Measurements from ENCODE around the gene PAX5.

Gene PAX5

DNA sequence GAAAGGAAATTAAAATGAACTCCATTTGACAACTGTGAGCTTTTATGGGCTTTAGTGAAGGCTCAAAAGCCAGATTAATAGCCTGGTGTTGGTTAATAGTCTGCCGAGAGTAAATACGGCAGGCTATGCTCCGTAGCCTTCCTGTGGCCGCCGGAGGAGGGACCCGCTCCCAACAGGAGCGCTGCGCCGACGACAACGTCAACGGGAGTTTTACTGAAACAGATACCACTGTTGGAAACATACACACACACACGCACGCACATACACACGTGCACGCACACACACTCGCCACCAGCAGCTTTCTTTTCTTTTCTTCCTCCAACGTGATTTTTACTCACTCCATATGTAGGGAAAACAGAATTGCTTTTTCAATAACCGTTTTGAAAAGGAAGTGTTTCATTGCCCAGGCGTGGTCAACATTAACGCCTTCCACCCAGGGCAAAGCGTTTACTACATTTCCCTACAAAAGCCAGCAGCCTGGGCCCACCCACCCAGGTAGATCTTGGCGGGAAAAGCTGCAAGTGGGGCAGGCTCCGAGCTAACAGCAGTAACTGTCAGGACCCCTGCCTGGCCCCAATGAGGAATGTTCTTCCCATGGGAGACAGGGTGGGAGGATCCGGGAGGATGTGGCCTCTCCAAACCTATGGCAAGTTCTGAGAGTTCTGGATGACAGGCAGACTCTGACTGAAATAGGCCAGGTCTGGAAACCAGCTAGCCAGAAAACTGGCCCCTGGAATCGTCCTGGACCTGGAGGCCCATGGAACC is 72.3 kb downstream of the PAX5 start:
- DNase-seq (ENCODE audit: low read depth in 2 of 2, low spot score in 1 of 2): no peak

DNA sequence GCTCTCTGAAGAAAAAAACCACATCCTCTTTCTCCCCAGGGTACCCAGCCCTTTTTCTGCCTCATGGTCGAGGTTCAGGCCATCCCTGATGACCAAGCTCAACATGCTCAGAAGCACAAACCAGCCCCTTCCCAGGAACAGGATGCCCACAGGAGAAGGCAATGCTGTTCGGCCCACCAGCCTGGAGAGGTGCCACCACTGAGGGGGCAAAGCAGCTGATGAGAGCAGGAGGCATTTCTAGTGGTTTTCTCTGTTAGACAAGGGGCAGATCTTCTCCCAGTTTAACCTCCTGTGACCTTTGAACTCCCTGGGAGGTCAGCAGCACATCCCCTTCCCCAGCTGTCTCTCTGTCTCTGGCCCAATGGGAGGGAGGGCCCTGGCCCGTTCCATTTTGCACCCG is 73.0 kb downstream of the PAX5 start:
- no peak for DNase-seq (ENCODE audit: low read depth in 2 of 2, low spot score in 1 of 2)

DNA sequence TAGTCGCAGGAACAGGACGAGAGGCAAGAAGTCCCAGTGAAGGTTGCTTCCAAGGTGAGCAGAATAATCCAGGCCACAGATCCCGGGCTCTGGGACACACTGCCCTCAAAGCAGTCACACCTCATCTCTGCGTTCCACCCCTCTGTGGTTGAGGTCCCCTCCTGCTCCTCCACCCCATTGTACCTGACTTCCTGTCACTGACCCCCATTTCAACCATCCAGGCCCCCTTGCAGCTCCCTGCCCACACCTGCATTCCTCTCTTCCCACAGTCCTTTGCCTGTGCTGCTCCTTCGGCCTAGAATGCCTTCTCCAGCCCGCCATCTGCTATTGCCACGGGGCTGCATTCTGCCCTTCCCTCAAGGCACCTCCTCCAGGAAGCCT is 73.5 kb downstream of the PAX5 start:
- DNase-seq (ENCODE audit: low read depth in 2 of 2, low spot score in 1 of 2): no peak

DNA sequence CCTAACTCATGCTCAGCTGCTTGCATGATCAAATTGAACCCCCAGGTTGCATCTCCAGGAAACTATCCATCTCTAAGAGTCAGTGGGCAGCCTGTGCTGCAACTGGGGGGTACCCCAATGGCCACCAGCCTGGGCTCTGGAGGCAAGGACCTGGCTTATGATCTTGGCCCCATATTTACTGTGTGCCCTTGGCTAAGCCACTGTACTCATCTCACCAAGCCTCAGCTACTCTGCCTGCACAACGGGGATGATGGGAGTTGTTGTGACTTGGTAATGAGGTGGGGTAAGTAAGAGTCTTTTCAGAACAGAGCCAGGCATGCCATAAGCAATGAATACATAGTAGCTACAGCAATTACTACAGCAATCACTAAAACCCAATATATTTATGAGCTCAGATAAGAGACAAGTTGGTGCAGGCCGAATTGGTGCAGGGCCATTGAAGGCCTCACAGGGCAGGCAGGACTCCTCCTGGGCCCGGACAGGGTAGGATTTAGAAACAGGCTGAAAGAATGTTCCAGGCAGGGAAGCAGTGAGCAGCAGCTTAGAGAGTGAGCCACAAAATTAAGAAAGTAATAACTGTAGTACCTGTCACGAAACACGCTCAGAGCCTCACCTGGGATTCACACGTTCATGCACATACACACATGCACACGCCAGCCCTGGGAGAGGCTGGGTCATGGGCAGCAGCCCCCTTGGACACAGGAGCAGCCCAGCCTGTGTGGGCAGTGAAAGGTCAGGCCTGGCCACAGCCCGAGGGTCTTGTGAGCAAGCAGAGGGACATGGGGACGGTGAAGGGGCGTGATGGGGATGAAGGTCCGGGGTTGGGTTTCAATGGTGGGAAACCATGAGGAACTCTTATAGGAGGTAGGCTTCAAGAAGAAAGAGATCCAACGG is 74.1 kb downstream of the PAX5 start:
- DNase-seq (ENCODE audit: low read depth in 2 of 2, low spot score in 1 of 2): no peak

DNA sequence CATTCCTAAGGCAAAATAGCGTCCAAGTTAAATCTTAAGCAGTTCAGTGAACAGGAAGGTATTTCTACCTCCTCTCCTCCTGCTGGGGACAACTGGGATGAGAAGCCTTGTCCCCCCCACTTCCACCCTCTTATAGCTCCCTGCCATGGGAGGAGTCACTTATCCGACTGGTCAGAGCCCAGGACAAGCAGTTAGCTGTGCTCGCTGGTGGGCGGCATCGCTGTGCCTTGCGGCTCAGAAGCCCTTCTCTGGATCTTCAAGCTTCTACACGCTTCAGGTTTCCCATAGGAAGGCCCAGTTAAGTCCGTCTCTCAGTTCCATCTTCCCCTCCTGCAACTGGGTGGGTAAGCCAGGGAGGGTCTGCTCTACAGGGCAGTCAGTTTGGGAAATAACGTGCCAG is 77.2 kb downstream of the PAX5 start:
- DNase-seq (ENCODE audit: low read depth in 2 of 2, low spot score in 1 of 2): no peak

DNA sequence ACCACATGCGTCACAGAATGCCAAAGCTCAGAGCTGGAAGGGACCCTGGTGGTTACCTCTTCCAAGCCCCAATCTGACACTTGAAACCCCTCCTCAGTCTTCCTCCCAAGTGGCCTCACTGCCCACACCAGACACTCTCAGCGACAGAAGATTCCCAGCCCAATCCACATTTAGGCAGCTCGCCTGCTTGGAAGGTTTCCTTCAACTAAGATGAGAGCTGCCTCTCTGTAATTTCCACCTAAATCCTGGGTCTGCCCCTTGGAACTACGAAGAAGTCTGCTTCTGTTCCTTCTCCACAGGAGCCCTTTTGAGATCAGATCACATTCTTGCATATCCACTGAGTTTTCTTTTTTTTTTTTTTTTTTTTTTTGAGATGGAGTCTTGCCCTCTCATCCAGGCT is 83.7 kb downstream of the PAX5 start:
- no peak for DNase-seq (ENCODE audit: low read depth in 2 of 2, low spot score in 1 of 2)

DNA sequence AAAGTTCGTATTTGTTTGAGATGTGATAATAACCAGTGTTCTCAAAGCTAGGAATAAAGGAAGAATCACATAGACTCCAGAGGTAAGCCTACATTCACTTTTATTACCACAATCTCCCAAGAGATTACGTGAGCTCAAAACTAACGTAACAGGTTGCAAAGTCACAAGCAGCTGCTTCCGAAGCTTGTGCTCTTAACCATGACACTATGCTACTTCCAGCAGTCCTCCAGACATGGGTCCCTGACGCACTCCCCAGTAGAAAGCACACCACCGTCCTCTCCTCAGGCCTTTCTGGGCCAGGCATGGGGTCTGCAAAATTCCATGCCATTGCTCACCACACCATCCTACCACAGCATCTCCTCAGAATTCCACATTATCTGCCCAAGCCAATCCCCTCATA is 84.6 kb downstream of the PAX5 start:
- no peak for DNase-seq (ENCODE audit: low read depth in 2 of 2, low spot score in 1 of 2)

DNA sequence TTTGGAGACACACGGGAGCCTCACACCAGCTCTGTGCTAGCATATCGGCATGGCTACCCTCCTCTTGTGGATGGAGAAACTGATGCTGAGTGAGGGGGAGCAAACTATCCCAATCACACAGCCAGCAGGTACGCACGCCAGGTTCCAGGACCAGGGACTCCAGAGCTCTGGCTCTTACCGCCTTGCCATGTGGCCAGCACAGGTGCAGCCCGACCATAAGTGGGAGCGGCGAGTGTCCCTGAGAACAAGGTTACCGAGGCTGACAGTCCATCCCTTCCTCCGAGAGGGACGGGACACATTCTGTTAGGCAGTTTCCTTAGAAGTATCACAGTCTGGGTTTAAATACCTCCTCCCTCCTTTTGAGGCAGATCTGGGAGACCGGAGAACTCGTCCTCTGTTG is 86.0 kb downstream of the PAX5 start:
- no peak for DNase-seq (ENCODE audit: low read depth in 2 of 2, low spot score in 1 of 2)

DNA sequence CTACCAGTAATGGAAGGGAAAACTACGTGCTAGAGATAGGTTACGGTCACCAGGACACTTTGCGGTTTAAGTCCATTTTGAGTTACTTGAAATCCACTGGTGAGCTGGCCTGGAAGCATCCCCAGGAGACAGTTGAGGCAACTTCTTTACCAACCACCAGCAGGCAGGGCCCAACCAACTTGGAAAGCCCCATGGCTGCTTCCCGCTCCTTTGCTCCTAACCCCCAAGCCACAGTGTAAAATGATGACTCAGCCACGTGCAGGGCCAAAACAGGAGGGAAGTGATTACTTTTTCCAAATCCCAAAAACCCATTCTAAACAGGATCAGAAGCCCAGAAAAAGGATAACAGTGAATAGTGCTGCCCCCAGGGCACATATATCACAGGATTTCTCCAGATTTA is 87.4 kb downstream of the PAX5 start:
- no peak for DNase-seq (ENCODE audit: low read depth in 2 of 2, low spot score in 1 of 2)

DNA sequence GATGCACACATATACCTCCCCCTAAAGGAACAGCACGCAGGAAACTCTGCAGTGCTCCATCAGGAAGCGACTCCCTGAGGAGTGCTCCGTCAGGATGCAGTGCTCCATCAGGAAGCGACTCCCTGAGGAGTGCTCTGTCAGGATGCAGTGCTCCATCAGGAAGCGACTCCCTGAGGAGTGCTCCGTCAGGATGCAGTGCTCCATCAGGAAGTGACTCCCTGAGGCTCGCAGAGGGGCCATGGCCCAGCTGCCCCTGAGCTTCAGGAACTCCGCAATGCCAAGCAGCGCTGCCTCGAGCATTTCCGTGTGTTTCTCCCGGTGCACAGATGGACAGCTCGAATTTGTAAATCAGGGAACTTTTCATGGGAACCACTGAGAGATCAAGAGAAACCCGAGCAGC is 88.1 kb downstream of the PAX5 start:
- DNase-seq (ENCODE audit: low read depth in 2 of 2, low spot score in 1 of 2): no peak

DNA sequence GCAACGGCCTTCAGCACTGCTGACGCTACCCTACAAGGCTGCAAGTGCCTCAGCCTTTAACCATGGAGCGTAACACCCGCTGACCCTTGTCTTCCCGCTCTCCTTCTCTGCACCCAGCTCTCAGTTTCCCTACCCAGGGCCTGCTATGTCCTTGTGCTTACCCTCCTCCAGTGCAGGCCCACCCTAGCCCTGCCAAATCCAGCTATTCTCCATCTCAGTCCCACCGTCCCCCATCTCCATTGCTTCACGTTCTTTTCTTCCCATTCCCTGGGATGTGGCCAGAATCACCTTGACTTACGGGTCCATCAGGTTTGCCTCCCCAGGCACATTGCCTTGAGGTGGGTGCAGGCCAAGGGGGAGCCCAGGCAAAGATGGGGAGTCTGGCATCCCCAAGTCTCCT is 91.2 kb downstream of the PAX5 start:
- no peak for DNase-seq (ENCODE audit: low read depth in 2 of 2, low spot score in 1 of 2)

DNA sequence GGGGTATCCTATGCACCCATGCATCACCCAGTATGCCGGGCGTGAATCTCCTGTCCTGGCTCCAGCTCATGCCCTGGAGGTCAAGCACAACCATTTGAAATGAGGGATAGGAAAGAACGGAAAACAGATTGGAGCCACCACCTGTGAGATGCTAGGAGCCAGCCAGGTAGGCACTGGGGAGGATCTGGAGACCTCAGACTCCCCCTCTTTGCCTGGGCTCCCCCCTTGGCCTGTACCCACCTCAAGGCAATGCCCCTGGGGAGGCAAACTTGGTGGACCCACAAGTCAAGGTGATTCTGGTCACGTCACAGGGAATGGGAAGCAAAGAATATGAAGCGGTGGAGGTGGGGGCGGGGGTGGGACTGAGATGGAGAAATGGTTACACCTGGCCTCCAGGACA is 92.6 kb downstream of the PAX5 start:
- no peak for DNase-seq (ENCODE audit: low read depth in 2 of 2, low spot score in 1 of 2)

DNA sequence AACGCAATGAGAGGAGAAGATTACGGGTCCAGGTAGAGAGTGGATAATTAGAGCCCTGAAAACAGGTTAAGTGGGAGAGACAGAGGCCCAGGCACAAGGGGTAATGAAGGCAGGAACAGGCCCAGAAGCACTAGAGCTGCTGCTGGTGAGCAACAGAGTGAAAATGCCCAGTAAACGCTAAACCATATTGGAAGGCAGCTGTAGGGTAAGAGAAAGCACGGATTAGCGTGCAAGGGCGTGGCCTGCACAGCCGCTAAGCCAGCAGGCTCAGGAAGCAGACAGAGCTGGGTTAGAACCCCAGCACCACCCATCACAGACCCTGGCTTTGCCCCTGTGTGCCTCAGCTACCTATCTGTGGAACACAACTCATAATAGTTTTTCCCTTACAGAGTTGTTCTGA is 93.2 kb downstream of the PAX5 start:
- DNase-seq (ENCODE audit: low read depth in 2 of 2, low spot score in 1 of 2): no peak

DNA sequence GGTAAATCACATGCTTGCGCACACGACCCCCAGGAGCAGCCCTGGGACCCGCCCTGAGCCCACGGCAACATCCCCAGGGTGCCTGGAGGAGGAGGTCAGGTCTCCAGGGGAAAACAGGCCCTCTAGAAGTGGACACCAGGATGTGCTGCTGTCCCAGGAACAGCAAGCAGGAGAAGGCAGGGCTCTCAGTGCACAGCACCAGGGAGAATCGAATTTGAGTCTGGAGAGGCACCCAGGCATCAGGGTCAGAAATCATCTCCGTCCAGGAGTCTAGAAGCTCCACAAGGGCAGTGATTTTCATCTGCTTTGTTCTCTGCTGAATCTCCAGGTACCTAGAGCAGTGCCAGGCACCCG is 93.6 kb downstream of the PAX5 start:
- no peak for DNase-seq (ENCODE audit: low read depth in 2 of 2, low spot score in 1 of 2)

DNA sequence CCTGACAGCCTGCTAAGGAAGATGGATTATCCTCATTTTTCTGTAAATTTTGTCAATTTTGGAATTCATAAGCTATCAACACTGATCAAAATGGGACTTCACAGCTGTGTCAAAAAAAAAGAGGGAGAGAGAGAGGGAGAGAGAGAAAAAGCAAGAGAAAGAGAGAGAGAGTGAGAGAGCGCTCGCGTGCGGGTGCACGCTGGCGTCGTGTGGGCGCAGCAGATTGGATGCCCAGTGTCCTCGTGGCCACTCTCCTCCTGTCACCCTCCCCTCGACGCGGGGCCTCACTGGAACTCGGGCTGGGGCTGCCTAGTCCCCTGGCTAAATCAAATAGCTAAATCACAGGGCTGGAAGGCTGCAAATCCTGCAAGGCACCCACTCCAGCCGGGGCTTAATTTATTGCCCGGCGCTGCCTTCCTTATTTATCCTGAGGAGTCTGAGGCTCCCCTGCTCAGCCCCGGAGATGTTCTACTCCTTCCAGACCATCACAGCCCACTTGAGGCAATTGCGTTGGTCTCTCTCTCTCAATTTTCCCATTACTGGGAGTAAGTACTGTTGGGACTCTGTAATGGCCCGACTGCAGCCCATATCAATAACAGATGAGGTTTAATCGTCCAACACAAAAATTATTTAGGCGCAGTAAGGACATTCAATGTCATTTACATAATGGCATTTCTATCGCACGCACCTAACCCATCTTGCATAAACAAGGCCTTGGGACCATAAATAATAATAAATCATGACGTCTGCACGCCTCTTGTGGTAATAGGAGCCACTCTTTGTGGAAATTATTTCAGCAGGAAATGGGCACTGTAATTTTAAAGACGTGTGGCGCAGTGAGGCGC is 94.2 kb downstream of the PAX5 start:
- no peak for DNase-seq (ENCODE audit: low read depth in 2 of 2, low spot score in 1 of 2)

DNA sequence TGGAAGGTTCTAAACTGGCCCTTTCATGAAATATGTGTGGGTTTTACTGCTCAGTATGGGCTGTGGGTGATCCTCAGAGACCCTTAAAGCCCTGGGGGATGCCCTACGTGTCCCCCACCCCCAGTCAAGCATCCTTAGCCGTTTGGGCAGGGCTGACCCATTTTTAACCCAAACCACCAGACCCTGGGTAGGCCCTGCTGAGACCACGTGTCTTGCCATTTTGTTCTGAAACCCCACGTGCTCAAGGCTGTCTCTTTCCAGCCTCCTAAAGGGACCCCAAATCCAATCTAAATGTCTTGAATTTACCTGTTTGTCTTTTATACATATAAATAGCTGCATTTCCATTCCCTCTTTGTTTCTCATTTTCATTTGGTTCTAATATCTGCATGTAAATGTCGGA is 94.9 kb downstream of the PAX5 start:
- no peak for DNase-seq (ENCODE audit: low read depth in 2 of 2, low spot score in 1 of 2)

DNA sequence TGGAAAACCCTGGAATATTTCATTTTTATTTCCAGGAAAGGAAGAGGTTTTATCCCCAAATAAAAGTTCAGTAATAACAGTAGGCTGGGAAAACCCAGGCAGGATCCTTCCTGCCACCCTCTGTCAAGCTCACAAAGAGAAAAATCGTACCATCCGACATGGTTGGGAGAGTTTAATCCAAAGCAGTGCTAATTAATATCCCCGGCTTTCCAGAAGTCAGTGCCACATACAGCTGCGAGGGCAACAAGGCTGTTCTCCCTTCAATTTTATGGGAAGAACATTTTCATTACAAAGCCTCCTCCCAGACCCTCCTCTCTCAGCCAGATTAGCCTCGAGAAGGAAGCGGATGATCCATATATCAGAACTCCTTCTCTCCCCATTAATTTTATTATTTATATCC is 95.5 kb downstream of the PAX5 start:
- no peak for DNase-seq (ENCODE audit: low read depth in 2 of 2, low spot score in 1 of 2)

DNA sequence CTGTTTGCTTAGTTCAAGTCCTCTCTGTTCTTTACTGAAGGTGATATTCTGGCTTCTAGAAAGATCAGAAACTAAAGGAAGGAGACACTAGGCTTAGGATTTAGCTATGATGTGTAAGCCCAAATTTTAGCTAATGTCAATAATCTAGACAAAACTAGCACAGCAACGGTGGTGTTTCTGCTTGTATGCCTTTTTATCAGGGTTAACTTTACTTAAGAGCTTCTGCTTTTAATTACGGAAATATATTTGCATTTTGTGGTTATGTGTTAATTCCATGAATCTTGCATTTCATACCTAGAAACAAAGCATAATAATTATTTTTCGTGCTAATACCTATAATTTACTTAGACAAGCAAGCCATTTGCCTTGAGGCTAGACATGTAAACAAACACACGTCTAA is 96.1 kb downstream of the PAX5 start:
- DNase-seq (ENCODE audit: low read depth in 2 of 2, low spot score in 1 of 2): no peak

DNA sequence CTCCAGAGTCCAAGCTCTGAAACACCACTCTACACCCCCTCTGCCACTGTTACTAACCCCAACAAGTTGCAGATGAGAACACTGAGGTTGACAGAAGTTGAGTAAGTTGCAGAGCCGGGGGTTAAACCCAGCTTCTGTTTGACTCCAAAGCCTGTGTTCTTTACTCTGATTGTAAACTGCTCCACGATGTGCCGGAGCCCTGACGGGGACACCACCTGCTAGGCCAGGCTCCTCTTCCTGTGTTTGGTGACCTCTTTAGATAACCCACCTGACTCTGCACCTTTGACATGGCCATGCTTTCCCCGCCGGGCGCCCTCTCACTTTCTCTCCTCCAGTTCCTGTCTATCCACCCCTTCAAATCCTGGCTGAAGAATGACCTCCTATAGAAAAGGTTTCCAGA is 96.7 kb downstream of the PAX5 start:
- DNase-seq (ENCODE audit: low read depth in 2 of 2, low spot score in 1 of 2): no peak

DNA sequence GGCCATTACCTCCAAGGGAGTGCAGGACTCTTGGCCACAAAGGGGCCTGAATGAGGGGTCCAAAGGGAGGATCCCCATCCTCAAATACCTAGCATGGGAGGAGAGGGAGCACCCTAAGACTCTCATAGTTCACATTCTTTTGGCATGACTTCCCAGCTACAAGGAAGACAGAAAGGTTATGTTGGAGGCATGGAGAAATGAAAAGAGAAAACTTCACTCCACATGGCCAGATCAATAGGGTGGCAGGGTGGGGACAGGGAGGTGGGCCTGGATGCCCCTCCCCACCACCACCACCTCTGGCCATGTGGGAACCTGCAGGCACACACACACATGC is 97.6 kb downstream of the PAX5 start:
- no peak for DNase-seq (ENCODE audit: low read depth in 2 of 2, low spot score in 1 of 2)

DNA sequence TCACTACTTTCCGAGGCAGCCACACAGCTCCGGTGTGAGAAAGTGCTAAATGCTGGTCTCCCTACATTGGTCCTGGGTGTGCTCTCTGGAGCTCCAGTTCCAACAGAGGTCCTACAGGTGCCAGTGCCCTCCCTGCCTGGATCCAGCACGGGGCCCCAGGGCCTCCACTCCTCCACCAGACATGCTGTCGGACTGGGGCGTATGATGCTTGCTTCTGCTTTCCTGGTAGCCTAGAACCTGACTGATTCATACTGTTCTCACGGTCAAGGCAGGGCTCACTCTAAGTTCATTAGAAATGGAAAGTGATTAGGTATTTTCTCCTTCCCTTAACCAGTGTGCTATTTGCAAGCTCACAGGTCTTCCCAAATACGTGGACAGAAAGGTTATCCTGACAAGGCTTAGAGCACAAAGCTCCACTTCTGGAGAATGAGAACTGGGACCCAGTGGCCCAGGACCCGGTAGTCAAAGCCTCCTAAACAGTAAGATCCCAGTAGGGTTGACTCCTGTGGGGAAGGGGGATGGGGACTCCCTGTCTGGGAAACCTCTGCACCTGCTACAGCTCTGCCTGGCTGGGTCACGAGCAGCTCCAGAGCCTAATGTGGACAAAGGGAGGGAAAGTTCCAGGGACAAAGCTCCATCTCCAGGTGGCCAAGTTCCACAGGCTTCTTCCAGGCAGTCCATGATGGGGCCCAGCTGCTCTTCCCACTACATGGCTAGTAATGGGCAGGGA is 98.1 kb downstream of the PAX5 start:
- DNase-seq (ENCODE audit: low read depth in 2 of 2, low spot score in 1 of 2): no peak

Measured in stimulated activated CD8-positive, alpha-beta memory T cell treated with anti-CD3 and anti-CD28 coated beads, Interleukin-4, amount 100 ng/mL, for 1 hour (primary cell).